Measurements from ENCODE around the gene MOK.

The MOK gene

DNA sequence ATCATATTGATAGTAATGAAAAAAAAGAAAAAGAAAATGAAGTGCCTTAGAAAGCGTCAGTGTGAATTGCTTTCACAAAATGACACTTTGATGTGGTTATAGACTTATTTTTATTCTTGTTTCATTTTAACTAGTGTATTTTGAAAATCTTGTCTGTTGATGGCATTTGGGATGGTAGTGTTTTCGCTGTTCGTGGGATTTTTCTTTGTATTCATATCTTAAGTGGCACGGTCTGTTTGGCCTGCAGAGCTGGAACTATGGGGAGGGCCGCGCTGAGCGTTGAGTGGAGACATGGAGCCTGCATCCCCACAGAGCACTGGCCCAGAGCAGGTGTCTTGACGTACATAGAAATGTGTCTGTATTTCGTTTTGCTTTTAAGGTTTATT lies 103.6 kb downstream of the MOK start:
- Histone ChIP-seq H2BK12ac (ENCODE audit: low read length in 2 of 2) (no peak overlapping the region), H3K36me3 (ENCODE audit: control insufficient read depth in 1 of 2, insufficient read depth in 2 of 2, low read depth in 1 of 2, low read length in 2 of 2) (peaks cover 44 to 68% of the 10 kb centered on the region in 2 experiments), H3K23ac (ENCODE audit: low read length in 2 of 2) (no peak overlapping the region), H3K27ac (ENCODE audit: low read length, poor library complexity, severe bottlenecking) (no peak overlapping the region), H3K27me3 (ENCODE audit: control insufficient read depth in 1 of 2, insufficient read depth in 1 of 2, low read length in 2 of 2) (no peaks in the 10 kb centered on the region), H3K18ac (ENCODE audit: low read depth in 1 of 2, low read length in 2 of 2) (no peak overlapping the region), H3K9me3 (ENCODE audit: control insufficient read depth, low read length) (no peaks in the 10 kb centered on the region), H2AK5ac (ENCODE audit: low read length, severe bottlenecking) (no peak overlapping the region), H4K8ac (ENCODE audit: low read length) (no peak overlapping the region), H2BK15ac (ENCODE audit: low read depth, poor library complexity, severe bottlenecking) (no peak overlapping the region), H3K4ac (ENCODE audit: low read depth in 1 of 2, low read length in 2 of 2) (no peak overlapping the region), H3K9ac (ENCODE audit: low read length) (no peak overlapping the region), H3K4me2 (ENCODE audit: low read length, poor library complexity, severe bottlenecking) (no peak overlapping the region), H3K14ac (ENCODE audit: low read length in 2 of 2) (no peak overlapping the region), H2BK120ac (ENCODE audit: low read depth, low read length) (no peak overlapping the region), H3K79me1 (replicated peaks; ENCODE audit: low read length, poor library complexity, severe bottlenecking) (peaks cover 63% of the 10 kb centered on the region), H2AFZ (ENCODE audit: low read depth, low read length) (no peak overlapping the region), H2BK5ac (ENCODE audit: low read depth, low read length, poor library complexity, severe bottlenecking) (no peak overlapping the region), H4K91ac (ENCODE audit: low read length) (no peak overlapping the region), H3K4me3 (ENCODE audit: insufficient read depth in 1 of 2, low read depth in 1 of 2, low read length in 2 of 2) (no peak overlapping the region), H3K4me1 (ENCODE audit: control insufficient read depth, insufficient read depth, low read depth, low read length) (peaks cover 9% of the 10 kb centered on the region)
- no peak for DNase-seq
- WGBS = 93% methylated on average over 9 of the region's 9 CpGs

DNA sequence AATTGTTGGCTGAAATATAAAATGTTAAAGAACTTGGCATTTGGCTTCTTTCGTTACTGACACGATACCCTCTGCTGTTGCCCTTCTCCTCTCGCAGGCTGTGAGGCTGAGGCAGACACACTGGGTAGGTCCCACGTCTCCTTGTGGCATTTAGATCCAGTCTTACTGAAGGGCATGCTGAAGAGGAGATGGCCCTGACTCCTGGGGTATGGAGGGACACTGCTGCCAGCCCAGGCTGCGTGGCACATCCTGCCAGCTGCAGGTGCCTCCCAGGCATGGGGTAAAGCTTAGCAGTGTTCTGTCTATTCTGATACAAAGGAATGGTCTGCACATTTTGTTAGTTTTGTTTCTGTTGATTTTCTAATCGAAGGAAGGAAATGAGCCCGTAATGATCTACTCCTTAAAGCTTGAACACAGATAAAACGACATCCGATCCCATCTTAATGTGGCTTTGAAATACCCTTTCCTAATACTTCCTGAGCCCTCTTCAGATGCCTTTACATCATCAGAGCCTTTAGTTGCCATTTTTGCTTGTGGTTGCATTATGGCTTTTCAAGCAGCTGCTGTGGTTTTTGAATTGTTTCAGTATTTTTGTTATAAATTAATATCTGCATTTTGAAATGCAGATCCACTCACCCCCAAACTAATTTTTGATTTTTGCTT lies 104.1 kb downstream of the MOK start:
- no peak for DNase-seq
- Histone ChIP-seq H2AK5ac (ENCODE audit: low read length, severe bottlenecking) (no peak overlapping the region), H3K18ac (ENCODE audit: low read depth in 1 of 2, low read length in 2 of 2) (no peak overlapping the region), H2BK12ac (ENCODE audit: low read length in 2 of 2) (no peak overlapping the region), H3K79me1 (replicated peaks; ENCODE audit: low read length, poor library complexity, severe bottlenecking) (peaks cover 63% of the 10 kb centered on the region), H2BK120ac (ENCODE audit: low read depth, low read length) (no peak overlapping the region), H3K36me3 (ENCODE audit: control insufficient read depth in 1 of 2, insufficient read depth in 2 of 2, low read depth in 1 of 2, low read length in 2 of 2) (peaks cover 42 to 65% of the 10 kb centered on the region in 2 experiments), H3K4me2 (ENCODE audit: low read length, poor library complexity, severe bottlenecking) (no peak overlapping the region), H3K9me3 (ENCODE audit: control insufficient read depth, low read length) (no peaks in the 10 kb centered on the region), H3K14ac (ENCODE audit: low read length in 2 of 2) (peak overlapping the region in 1 of 2 experiments; percentile 21), H3K27me3 (ENCODE audit: control insufficient read depth in 1 of 2, insufficient read depth in 1 of 2, low read length in 2 of 2) (no peaks in the 10 kb centered on the region), H3K23ac (ENCODE audit: low read length in 2 of 2) (no peak overlapping the region), H3K4ac (ENCODE audit: low read depth in 1 of 2, low read length in 2 of 2) (no peak overlapping the region), H3K9ac (ENCODE audit: low read length) (no peak overlapping the region), H2BK15ac (ENCODE audit: low read depth, poor library complexity, severe bottlenecking) (no peak overlapping the region), H3K27ac (ENCODE audit: low read length, poor library complexity, severe bottlenecking) (no peak overlapping the region), H3K4me3 (ENCODE audit: insufficient read depth in 1 of 2, low read depth in 1 of 2, low read length in 2 of 2) (no peak overlapping the region), H4K8ac (ENCODE audit: low read length) (no peak overlapping the region), H2BK5ac (ENCODE audit: low read depth, low read length, poor library complexity, severe bottlenecking) (no peak overlapping the region), H4K91ac (ENCODE audit: low read length) (no peak overlapping the region), H3K4me1 (ENCODE audit: control insufficient read depth, insufficient read depth, low read depth, low read length) (peaks cover 9% of the 10 kb centered on the region), H2AFZ (ENCODE audit: low read depth, low read length) (no peak overlapping the region)
- WGBS = 95% methylated on average over 9 of the region's 9 CpGs

DNA sequence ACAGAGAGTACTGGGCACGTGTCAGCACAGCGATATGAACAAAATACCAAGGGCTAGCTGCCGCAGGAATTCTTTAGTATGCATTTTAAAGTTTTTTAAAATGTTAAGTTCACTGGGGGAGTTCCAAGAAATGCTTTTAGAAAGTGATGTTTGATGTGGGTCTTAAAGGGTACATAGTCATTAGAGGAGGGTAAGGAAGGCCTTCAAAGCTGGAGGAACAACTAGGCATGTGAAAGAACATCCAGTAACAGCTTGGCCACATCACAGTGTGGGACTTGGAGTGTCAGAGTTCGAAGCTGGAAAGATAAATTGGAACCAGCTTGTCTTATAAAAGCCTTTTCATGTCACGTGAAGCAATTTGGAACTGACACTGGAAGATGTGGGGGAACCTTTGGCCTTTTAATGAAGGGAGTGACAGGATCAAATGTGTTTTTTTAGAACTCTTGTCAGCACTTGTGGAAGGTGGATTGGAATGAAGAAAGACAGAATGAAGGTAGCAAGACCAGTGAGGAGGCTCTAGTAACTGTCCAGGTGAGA lies 107.6 kb downstream of the MOK start:
- Histone ChIP-seq H3K4me2 (ENCODE audit: low read length, poor library complexity, severe bottlenecking) (no peak overlapping the region), H3K27ac (ENCODE audit: low read length, poor library complexity, severe bottlenecking) (no peak overlapping the region), H3K4me3 (ENCODE audit: insufficient read depth in 1 of 2, low read depth in 1 of 2, low read length in 2 of 2) (no peak overlapping the region), H2BK15ac (ENCODE audit: low read depth, poor library complexity, severe bottlenecking) (no peak overlapping the region), H3K36me3 (ENCODE audit: control insufficient read depth in 1 of 2, insufficient read depth in 2 of 2, low read depth in 1 of 2, low read length in 2 of 2) (peaks cover 32 to 57% of the 10 kb centered on the region in 2 experiments), H4K91ac (ENCODE audit: low read length) (no peak overlapping the region), H4K8ac (ENCODE audit: low read length) (no peak overlapping the region), H3K23ac (ENCODE audit: low read length in 2 of 2) (no peak overlapping the region), H3K4me1 (ENCODE audit: control insufficient read depth, insufficient read depth, low read depth, low read length) (peaks cover 9% of the 10 kb centered on the region), H2AK5ac (ENCODE audit: low read length, severe bottlenecking) (no peak overlapping the region), H3K79me1 (replicated peaks; ENCODE audit: low read length, poor library complexity, severe bottlenecking) (peaks cover 55% of the 10 kb centered on the region), H2BK120ac (ENCODE audit: low read depth, low read length) (no peak overlapping the region), H3K9ac (ENCODE audit: low read length) (no peak overlapping the region), H2AFZ (ENCODE audit: low read depth, low read length) (no peak overlapping the region), H3K14ac (ENCODE audit: low read length in 2 of 2) (no peak overlapping the region), H3K4ac (ENCODE audit: low read depth in 1 of 2, low read length in 2 of 2) (no peak overlapping the region), H3K9me3 (ENCODE audit: control insufficient read depth, low read length) (no peaks in the 10 kb centered on the region), H3K27me3 (ENCODE audit: control insufficient read depth in 1 of 2, insufficient read depth in 1 of 2, low read length in 2 of 2) (no peaks in the 10 kb centered on the region), H2BK5ac (ENCODE audit: low read depth, low read length, poor library complexity, severe bottlenecking) (no peak overlapping the region), H2BK12ac (ENCODE audit: low read length in 2 of 2) (no peak overlapping the region), H3K18ac (ENCODE audit: low read depth in 1 of 2, low read length in 2 of 2) (no peak overlapping the region)
- DNase-seq = no peak
- 97% methylated on average over 5 of the region's 5 CpGs for WGBS

DNA sequence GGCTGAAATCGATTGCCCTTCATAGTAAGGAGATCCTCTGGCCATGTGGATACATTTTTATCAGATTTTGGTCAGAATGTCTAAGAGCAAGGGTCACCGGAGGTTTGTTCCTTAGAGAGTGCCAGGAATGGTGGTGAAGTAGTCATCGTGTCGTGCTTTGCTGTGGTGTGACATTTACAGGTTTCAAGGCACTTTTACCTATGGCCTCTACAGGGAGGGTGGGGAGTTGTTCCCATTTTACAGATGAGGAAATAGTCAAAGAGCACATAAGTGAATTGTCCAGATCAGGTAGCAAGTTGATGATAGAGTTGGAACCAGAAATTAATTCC lies 108.1 kb downstream of the MOK start:
- Histone ChIP-seq H3K36me3 (ENCODE audit: control insufficient read depth in 1 of 2, insufficient read depth in 2 of 2, low read depth in 1 of 2, low read length in 2 of 2) (peaks cover 29 to 57% of the 10 kb centered on the region in 2 experiments), H3K14ac (ENCODE audit: low read length in 2 of 2) (no peak overlapping the region), H2AFZ (ENCODE audit: low read depth, low read length) (no peak overlapping the region), H2BK120ac (ENCODE audit: low read depth, low read length) (no peak overlapping the region), H3K4ac (ENCODE audit: low read depth in 1 of 2, low read length in 2 of 2) (no peak overlapping the region), H3K4me3 (ENCODE audit: insufficient read depth in 1 of 2, low read depth in 1 of 2, low read length in 2 of 2) (no peak overlapping the region), H4K91ac (ENCODE audit: low read length) (no peak overlapping the region), H3K4me2 (ENCODE audit: low read length, poor library complexity, severe bottlenecking) (no peak overlapping the region), H2AK5ac (ENCODE audit: low read length, severe bottlenecking) (no peak overlapping the region), H2BK12ac (ENCODE audit: low read length in 2 of 2) (no peak overlapping the region), H3K9ac (ENCODE audit: low read length) (no peak overlapping the region), H3K27ac (ENCODE audit: low read length, poor library complexity, severe bottlenecking) (no peak overlapping the region), H3K23ac (ENCODE audit: low read length in 2 of 2) (no peak overlapping the region), H2BK5ac (ENCODE audit: low read depth, low read length, poor library complexity, severe bottlenecking) (no peak overlapping the region), H3K4me1 (ENCODE audit: control insufficient read depth, insufficient read depth, low read depth, low read length) (peaks cover 6% of the 10 kb centered on the region), H2BK15ac (ENCODE audit: low read depth, poor library complexity, severe bottlenecking) (no peak overlapping the region), H3K9me3 (ENCODE audit: control insufficient read depth, low read length) (no peaks in the 10 kb centered on the region), H4K8ac (ENCODE audit: low read length) (no peak overlapping the region), H3K79me1 (replicated peaks; ENCODE audit: low read length, poor library complexity, severe bottlenecking) (peaks cover 52% of the 10 kb centered on the region), H3K27me3 (ENCODE audit: control insufficient read depth in 1 of 2, insufficient read depth in 1 of 2, low read length in 2 of 2) (no peaks in the 10 kb centered on the region), H3K18ac (ENCODE audit: low read depth in 1 of 2, low read length in 2 of 2) (no peak overlapping the region)
- DNase-seq = no peak
- 97% methylated on average over 4 of the region's 4 CpGs for WGBS
